ENCODE data around the gene OR8D4.
"Not testable (repeated sequence)": the region's sequence is repeated elsewhere in the genome, so short reads cannot be mapped to it uniquely, and the experiment has no call there.

OR8D4 gene

DNA sequence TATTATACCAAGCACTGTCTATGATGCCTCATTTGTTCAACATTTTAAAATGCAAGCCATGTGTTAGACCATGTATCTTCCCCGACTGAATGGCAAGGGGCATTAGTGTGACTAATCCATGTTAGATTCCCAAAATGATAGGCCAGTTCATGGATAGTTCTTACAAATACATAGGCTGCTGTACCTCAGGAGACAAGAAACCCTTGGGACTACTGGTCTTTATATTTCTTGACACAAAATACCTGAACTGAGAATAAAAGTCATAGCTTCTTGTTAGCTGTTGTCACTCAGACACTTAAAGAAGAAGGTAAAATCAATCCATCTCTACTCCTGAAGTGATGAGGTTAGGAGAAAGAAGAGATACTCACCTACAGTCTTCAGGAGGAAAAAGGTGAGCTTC lies at the start of gene OR8D4:
TSS of gene OR8D4 (plus strand) at position 301 of the 400 bp plus-strand sequence. CDS start 4,265 bp downstream, outside the sequence.
- FAIRE-seq (no peak), DNase-seq (ENCODE audit: insufficient read length, low spot score) (no peak)

DNA sequence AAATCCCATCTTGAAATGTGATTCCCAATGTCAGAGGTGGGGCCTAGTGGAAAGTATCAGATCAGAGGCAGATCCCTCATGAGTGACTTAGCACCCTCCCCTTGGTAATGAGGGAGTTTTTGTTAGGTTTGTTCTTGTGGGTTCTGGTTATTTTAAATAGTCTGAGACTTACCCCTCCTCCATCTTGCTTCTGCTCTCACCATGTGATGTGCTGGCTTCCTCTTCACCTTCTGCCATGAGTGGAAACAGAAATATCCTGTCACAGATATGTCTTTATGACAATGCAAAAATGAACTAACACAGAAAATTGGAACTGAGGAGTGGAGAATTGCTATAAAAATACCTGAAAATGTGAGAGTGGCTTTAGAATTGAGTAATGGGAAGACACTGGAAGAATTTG lies 49.6 kb upstream of the OR8D4 start:
- DNase-seq (ENCODE audit: insufficient read length, low spot score) (no peak), FAIRE-seq (no peak)

DNA sequence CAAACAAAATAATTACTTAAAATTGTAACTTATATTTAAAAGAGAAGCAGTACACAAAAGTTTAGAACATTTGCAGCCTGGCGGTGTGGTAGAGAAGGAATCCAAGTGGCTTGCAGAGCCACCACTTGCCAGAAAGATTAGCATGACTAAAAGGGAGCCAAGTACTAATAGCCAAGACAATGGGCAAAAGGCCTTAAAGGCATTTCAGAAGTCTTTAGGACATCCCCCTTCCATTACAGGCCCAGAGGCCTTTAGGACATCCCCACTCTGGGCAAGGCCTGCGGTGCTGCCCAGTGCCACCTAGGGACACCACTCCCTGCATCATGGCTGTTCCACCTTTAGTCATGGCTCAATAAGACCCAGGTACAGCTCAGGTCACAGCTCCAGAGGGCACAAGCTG lies 48.9 kb upstream of the OR8D4 start:
- FAIRE-seq (no peak), DNase-seq (ENCODE audit: insufficient read length, low spot score) (no peak)

DNA sequence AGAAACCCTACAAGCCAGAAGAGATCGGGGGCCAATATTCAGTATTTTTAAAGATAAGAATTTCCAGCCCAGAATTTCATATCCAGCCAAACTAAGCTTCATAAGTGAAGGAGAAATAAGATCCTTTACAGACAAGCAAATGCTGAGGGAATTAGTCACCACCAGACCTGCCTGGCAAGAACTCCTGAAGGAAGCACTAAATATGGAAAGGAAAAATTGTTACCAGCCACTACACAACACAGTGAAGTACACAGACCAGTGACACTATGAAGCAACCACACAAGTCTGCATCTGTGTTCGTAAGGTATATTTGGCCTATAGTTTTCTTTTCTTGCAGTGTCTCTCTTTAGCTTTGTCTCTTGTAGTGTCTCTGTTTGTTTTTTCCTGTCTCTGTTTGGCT lies 45.5 kb upstream of the OR8D4 start:
- no peak for DNase-seq (ENCODE audit: insufficient read length, low spot score)

DNA sequence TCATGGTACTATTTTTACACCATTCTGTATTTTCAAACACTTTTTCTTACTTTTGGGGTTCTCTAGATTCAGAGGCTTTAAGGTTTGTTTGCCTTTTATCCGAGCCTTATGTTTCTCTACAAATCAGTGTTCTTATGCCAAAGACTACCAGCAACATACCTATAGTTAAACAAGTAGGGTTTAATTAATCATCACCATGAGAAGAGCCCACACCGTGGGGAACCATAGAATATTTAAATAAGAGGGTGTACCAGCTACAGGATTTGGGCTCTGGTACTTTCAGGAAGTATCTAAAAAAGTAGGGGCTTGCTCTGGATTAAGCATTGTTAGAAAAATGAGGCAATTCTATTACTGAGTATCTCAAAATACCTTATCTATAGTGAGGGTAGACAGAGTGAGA lies 42.2 kb upstream of the OR8D4 start:
- FAIRE-seq, result no peak

More for the DNA sequence above, 45.5 kb upstream of the OR8D4 start:
- peak; percentile 40 for FAIRE-seq

DNA sequence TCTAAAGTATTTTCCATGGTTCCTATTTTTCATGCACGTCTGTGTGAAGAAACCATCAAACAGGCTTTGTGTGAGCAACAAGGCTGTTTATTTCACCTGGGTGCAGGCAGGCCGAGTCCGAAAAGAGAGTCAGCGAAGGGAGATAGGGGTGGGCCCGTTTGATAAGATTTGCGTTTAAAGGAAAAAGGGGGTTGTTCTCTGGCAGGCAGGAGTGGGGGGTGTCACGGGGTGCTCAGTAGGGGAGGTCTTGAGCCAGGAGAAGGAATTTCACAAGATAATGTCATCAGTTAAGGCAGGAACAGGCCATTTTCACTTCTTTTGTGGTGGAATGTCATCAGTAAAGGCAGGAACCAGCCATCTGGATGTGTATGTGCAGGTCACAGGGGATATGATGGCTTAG lies 36.7 kb upstream of the OR8D4 start:
- not testable (repeated sequence) for FAIRE-seq; DNase-seq (ENCODE audit: insufficient read length, low spot score)

More for the DNA sequence above, 42.2 kb upstream of the OR8D4 start:
- no peak for DNase-seq (ENCODE audit: insufficient read length, low spot score)

DNA sequence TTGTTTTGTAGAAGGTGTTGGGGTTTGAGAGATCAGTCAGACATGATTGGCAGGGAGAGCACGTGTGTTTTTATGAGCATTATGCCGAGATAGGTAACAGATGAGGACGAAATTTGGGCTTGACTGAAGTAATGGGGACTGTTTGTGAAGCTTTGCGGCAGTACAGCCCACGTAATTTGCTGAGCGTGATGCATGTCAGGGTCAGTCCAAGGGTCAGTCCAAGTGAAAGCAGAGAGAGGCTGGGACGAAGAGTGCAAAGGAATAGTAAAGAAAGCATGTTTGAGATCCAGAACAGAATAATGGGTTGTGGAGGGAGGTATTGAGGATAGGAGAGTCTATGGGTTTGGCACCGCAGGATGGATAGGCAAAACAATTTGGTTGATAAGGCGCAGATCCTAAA lies 34.2 kb upstream of the OR8D4 start:
- not testable (repeated sequence) for FAIRE-seq; DNase-seq (ENCODE audit: insufficient read length, low spot score)

DNA sequence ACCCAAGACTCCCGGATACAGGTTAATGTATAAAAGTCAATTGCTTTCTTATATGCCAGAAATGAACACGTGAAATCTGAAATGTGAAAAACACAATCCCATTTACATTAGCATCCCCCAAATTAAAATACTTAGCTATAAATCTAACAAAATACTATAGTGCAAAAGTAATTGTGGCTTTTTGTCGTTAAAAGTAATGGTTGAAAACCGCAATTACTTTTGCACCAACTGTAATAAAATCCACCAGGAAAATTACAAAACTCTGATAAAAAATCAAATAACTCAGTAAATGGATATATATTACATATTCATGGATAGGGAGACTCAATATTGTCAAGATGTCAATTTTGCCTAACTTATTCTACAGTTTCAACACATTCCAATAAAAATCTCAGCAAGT lies 21.1 kb upstream of the OR8D4 start:
- DNase-seq (ENCODE audit: insufficient read length, low spot score) (no peak), FAIRE-seq (no peak)

DNA sequence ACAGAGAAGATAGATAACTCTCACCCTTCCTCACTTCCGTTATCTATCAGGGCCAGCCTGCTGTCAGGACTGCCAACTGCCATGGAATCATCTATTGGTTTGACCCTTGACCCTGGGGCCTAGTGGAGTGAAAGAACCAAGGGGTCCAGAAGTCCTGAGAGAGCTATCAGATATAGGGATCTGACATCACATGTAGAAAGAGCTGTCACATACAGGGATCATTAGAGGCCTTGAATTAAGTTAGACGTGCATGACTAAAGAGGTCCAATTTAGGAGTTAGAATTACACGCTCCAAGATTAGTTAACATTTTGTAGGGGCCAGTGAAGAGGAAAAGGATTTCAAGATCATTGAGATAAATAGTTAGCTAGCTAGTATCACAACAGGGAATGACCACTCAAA lies 16.4 kb upstream of the OR8D4 start, which contains the start of gene TMEM225:
TSS of gene TMEM225 (minus strand) at position 101 of the 400 bp plus-strand sequence. CDS start 245 bp downstream, outside the sequence.
- FAIRE-seq, result no peak
- no peak for DNase-seq (ENCODE audit: insufficient read length, low spot score)

DNA sequence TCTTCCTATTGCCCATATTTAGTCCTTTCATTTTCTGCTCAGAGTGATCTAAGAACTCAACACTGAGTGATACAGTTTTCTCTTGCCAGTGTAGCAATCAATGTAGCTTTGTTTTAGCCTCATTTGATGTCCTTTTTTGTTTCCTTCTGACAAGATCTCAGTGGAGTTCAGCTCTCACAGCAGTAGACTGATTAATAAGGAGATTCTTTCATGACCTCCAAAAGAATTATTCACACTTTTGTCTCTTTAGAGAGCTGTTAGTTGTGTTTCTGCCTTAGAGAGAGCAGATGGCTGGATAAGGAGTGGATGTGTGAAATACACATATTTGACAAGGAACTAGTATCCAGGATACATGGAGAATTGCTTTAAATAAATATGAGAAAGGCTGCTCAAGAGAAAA lies 9.9 kb upstream of the OR8D4 start:
- no peak for FAIRE-seq

DNA sequence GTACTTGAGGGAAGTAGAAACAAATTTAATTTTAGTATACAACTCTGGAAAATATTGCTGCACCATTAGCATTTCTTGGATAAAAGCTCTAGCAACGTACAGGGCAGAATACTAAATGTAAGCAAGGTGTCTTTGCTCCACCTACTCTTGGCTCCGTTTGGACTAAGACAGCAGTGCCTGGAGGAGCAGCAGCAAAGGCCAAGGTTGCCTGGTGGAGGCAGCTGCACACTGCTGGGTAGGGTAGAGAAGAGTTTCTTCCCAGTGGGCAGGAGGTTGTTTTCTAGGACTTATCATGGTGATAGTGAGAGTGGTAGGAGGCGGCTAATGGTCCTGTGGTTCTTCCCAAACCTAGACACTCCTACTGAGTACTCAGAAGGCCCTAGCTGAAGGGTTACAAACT lies 2.2 kb upstream of the OR8D4 start:
- no peak for FAIRE-seq
- DNase-seq (ENCODE audit: insufficient read length, low spot score), result no peak

More for the DNA sequence above, 9.9 kb upstream of the OR8D4 start:
- no peak for DNase-seq (ENCODE audit: insufficient read length, low spot score)

DNA sequence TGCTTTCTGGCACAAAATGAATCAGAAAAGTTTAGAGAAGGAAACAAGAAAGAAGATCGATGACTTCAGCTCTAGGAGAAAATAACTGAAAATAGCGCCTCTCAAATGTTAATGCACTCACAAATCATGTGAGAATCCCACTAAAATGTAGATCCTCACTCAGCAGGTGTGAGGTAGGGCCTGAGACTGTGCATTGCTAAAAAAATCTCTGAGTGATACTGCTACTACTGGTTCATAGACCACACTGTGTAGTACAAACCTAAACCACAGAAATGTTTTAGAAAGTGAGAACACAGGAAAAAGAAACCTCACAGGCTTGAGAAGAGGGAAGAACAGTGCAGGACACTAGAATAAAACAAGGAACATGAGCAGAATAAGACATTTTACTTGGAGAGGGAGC lies 2.0 kb downstream of the OR8D4 start:
- DNase-seq (ENCODE audit: insufficient read length, low spot score) (no peak), FAIRE-seq (no peak)

DNA sequence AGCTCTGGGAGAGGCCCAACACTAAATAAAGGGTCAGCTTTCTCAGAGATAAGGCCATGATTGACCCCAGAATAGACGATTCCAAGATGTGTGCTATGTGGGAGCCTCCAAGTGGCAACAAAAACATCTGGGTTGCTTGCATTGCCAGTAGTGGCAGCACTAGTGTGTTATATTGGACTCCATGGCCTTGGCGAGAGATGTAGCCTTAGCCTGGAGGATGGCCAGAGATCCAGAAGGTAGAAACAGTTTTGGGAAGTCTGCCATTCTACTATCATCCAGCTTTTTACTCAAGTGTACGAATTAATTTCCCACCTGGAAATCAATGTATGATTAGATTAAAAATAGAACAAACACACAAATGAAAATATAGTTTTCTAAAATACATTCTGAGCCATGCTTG lies 3.0 kb downstream of the OR8D4 start:
- DNase-seq (ENCODE audit: insufficient read length, low spot score), result no peak
- FAIRE-seq, result no peak

DNA sequence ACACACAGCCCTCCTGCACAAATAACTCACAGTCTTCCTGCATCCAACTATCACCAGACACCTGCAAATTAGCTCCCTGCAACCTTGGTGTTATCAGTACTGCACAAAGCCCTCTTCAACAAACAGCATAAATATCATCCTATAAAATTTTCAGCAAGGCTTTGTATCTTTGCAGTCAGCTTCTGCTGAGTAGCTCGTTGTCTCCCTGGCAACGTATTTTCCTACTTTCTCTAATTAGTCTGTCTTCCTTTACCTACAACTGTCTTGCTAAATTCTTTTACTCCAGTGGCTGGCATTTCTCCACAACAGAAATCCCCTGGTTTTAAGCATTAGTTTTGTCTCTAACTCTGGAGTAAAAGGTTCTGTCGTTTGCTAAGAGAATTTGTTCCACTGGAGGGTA lies 3.9 kb downstream of the OR8D4 start:
- FAIRE-seq (no peak), DNase-seq (ENCODE audit: insufficient read length, low spot score) (no peak)

DNA sequence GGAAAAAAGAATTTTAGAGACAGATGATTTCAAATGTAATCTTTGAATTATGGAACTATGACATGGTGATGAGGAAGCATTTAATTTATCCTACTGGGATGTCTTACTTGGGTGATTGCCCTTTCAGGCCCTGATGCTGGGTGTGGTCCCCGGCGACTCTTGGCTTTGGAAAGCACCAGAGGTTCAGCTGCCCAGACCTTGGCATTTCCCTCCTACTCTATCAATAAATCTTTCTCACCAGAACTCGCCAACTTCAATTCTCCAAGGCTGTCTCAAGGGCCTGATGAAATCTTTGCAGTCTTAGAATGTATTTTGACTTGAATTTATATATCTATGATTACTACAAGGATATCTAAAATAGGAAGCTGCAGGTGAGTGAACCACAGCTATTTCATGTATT lies 19.0 kb downstream of the OR8D4 start:
- no peak for DNase-seq (ENCODE audit: insufficient read length, low spot score)
- FAIRE-seq, result no peak

DNA sequence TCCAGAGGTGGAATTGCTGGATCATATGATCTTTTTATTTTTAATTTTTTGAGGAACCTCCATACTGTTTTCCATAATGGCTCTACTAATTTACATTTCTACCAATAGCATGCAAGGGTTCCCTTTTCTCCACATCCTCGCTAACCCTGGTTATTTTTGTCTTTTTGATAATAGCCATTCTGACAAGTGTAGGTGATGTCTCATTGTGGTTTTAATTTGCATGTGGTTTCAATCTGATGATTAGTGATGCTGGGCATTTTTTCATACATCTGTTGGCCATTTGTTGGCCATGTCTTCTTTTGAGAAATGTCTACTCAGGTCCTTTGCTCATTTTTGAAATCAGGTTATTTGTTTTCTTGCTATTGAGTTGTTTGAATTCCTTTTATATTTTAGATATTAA lies 22.1 kb downstream of the OR8D4 start:
- no peak for DNase-seq (ENCODE audit: insufficient read length, low spot score)
- no peak for FAIRE-seq

DNA sequence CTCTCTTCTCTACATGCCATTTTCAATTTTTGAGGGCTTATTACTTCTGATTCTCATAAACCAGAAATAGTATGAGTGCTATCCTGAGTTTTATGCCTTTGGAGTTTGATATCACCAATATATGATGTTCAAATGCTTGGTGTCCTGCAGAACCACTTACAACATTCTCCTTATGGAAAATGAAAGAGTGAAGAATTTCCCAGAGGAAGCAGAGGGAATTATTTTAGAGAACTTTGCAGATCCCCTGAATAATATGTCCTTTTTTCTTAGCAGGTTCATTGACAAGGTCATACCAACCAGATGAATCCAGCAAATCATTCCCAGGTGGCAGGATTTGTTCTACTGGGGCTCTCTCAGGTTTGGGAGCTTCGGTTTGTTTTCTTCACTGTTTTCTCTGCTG lies 37.4 kb downstream of the OR8D4 start, which contains the start of gene OR4D5:
TSS of gene OR4D5 (plus strand) at position 301 of the 400 bp plus-strand sequence. CDS start at position 301, 0 bp downstream.
- DNase-seq (ENCODE audit: insufficient read length, low spot score), result no peak
- FAIRE-seq, result no peak

DNA sequence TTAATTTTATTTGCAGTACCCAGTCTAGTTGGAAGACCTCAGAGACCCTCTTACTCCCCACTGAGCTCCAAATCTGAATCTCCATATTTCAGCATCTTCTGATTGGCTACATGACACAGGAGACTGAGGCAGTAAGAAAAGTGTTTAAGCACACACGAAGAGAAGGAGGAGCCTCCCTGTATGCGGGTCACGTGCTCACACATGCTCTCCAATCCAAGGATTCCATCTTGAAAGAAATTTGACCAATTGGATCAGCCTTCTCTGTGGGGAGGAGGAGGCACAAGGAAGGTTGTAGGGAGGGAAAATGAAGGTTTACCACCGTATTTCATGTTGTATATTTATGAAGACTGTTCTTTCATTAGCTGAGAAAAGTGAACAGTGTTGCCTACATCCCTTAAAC lies 40.4 kb downstream of the OR8D4 start:
- no peak for FAIRE-seq
- DNase-seq (ENCODE audit: insufficient read length, low spot score), result no peak

DNA sequence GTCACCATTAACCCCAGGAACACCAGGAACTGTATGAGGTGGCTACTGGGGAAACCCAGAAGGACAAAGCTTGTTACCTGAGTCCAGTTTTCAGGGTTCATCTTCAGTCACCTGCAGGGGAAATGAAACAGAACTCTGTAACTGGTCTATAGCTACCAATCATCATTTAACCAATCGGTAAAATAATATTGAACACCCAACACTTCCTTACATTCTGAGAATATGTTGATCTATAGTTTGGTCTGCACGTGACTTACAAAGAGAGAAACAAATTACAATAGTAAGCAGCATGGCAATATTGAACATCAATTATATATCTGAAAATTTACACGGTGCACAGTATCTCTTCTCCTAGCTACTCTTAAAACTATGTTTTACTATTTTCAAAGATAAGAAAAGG lies 41.8 kb downstream of the OR8D4 start, which contains the start of gene OR6T1:
TSS of gene OR6T1 (minus strand) at position 101 of the 400 bp plus-strand sequence. CDS start at position 101, 0 bp downstream.
- no peak for FAIRE-seq
- DNase-seq (ENCODE audit: insufficient read length, low spot score), result no peak

DNA sequence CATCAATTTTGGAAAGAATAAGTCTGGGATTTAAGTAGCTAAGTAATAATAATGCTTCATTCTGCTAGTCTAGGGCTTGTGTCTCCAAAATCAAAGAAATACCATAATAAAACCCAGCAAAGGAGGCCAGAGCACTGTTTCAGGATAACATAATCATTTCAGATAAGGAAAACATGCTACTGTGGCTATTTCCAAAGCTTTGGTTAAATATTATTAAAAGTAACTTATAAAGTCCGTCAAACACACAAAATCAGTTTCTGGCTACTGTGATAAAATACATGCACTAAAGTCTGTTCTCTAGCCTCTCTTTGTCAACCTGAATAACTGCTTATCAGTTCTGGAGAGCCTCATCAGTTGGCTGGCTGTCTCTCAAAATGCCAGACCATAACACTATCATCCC lies 43.2 kb downstream of the OR8D4 start:
- DNase-seq (ENCODE audit: insufficient read length, low spot score) (no peak), FAIRE-seq (no peak)

DNA sequence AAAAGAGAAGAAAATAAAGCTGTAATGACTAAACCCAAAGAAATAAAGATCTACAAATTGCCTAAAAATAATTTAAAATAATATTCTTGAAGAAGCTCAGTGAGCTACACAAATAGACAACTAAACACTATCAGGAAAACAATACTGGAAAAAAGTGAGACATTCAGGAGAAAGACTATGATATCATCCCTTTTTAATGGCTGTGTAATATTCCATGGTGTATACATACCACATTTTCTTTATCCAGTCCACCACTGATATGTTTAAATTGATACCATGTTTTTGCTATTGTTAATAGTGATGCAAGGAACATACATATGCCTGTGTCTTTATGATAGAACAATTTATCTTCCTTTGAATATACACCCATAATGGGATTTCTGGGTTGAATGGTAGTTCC lies 54.8 kb downstream of the OR8D4 start:
- FAIRE-seq, result no peak
- no peak for DNase-seq (ENCODE audit: insufficient read length, low spot score)

Measured in GM19239 (cell line).